ENCODE data around the gene H19. TPM values are rescaled to one million over a fixed set of nuclear protein-coding genes. Genes with fewer than 3 reads are reported as not detected.

H19 gene
- total and polyA plus RNA-seq, 2 donors (not counting 1 experiment from before 2014, with no cell fraction given): 1.8 to 8.9 TPM

DNA sequence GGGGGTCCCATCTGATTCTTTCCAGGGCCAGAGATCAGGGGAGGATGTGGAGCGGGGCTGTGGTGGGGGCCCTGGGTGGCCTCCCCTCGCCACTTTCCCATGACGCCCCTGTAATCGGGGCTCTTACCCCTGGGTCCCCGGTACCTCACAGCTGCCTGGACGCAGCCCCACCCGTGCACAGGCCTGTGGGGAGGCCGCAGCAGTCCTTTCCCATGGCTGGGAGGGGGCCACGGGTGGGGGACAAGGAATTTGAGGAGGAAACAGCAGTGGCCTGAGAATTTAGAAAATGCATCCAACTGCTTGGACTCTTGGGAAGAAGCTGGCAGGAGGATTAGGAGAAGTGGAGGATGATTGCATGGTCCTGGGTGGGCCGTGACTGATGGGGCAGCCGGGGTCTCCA is 18.0 kb downstream of the H19 start:
- H3K27ac ChIP-seq (ENCODE audit: insufficient read depth, low read length): no peak overlapping the region
- DNase-seq (ENCODE audit: low read depth in 2 of 2): no peak
- no peak overlapping the region for H2AFZ ChIP-seq (ENCODE audit: low read length)
- H3K9ac ChIP-seq (ENCODE audit: insufficient read depth, low read length): no peak overlapping the region
- H3K79me2 ChIP-seq (ENCODE audit: control insufficient read depth, insufficient read depth, low read length): no peaks in the 10 kb centered on the region
- no peaks in the 10 kb centered on the region for H4K20me1 ChIP-seq (ENCODE audit: control insufficient read depth, extremely low read depth, insufficient read depth, low read length)
- TF ChIP-seq, protein P1, sequence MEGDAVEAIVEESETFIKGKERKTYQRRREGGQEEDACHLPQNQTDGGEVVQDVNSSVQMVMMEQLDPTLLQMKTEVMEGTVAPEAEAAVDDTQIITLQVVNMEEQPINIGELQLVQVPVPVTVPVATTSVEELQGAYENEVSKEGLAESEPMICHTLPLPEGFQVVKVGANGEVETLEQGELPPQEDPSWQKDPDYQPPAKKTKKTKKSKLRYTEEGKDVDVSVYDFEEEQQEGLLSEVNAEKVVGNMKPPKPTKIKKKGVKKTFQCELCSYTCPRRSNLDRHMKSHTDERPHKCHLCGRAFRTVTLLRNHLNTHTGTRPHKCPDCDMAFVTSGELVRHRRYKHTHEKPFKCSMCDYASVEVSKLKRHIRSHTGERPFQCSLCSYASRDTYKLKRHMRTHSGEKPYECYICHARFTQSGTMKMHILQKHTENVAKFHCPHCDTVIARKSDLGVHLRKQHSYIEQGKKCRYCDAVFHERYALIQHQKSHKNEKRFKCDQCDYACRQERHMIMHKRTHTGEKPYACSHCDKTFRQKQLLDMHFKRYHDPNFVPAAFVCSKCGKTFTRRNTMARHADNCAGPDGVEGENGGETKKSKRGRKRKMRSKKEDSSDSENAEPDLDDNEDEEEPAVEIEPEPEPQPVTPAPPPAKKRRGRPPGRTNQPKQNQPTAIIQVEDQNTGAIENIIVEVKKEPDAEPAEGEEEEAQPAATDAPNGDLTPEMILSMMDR (conservative IDR thresholded peaks at IDR 0.05 in 1 of 2, IDR thresholded peaks at IDR 0.05 in 1 of 2; ENCODE audit: low read depth in 1 of 2, low read length in 2 of 2): no peak
- no peak for TF ChIP-seq EZH2 (IDR thresholded peaks at IDR 0.05; ENCODE audit: low read length, missing control alignments)
- H3K27me3 ChIP-seq (ENCODE audit: control insufficient read depth, insufficient read depth, low read length): no peaks in the 10 kb centered on the region
- no peaks in the 10 kb centered on the region for H3K4me1 ChIP-seq (ENCODE audit: control insufficient read depth, extremely low read depth, insufficient read depth, low read length)
- H3K36me3 ChIP-seq (ENCODE audit: control insufficient read depth, insufficient read depth, low read length): no peaks in the 10 kb centered on the region
- H3K9me3 ChIP-seq (ENCODE audit: control insufficient read depth, insufficient read depth, low read depth, low read length): no peaks in the 10 kb centered on the region
- no peak overlapping the region for H3K4me3 ChIP-seq (replicated peaks in 1 of 4; ENCODE audit: control extremely low read depth in 1 of 4, insufficient read depth in 1 of 4, low read depth in 3 of 4, low read length in 4 of 4)
- no peak overlapping the region for H3K4me2 ChIP-seq (ENCODE audit: extremely low read depth, insufficient read depth, low read length)

DNA sequence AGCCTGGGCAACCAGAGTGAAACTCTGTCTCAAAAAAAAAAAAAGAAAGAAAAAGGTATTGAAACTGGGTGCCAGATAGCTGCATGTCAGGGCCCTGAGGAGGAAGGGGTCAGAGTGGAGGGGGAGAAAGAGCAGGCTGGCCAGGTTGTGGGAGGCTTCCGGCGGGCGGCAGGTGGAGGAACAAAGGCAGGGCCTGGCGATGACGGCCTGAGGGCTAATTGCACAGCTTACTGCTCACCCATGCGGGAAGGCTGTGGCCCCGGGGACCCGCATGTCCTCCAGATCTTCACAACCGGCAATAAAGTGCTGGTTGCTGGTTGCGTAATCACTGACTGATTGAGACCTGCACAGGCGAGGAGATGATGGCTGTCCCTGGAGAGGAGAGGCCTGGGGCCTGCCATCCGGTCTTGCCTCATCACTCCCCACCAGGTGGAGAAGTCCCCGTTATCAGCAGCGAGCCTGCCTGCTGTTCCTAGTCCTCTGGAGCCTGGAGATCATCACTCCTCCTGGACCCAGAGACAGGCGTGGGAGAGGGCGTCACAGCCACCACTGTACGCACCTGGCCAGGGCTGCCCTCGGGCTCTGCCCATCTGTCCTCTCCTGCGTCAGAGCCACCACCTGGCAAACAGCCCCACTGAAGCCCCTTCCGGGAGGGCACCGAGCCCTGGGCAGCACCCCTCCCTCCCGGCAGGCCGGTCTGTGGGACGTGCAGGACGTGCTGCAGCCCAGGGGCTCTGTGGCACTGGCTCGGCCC is 18.7 kb downstream of the H19 start:
- Histone ChIP-seq H3K4me2 (ENCODE audit: extremely low read depth, insufficient read depth, low read length) (no peak overlapping the region), H3K9me3 (ENCODE audit: control insufficient read depth, insufficient read depth, low read depth, low read length) (no peaks in the 10 kb centered on the region), H2AFZ (ENCODE audit: low read length) (no peak overlapping the region), H3K4me1 (ENCODE audit: control insufficient read depth, extremely low read depth, insufficient read depth, low read length) (no peaks in the 10 kb centered on the region), H3K9ac (ENCODE audit: insufficient read depth, low read length) (no peak overlapping the region), H3K4me3 (replicated peaks in 1 of 4; ENCODE audit: control extremely low read depth in 1 of 4, insufficient read depth in 1 of 4, low read depth in 3 of 4, low read length in 4 of 4) (no peak overlapping the region), H3K36me3 (ENCODE audit: control insufficient read depth, insufficient read depth, low read length) (no peaks in the 10 kb centered on the region), H4K20me1 (ENCODE audit: control insufficient read depth, extremely low read depth, insufficient read depth, low read length) (no peaks in the 10 kb centered on the region), H3K79me2 (ENCODE audit: control insufficient read depth, insufficient read depth, low read length) (no peaks in the 10 kb centered on the region), H3K27me3 (ENCODE audit: control insufficient read depth, insufficient read depth, low read length) (no peaks in the 10 kb centered on the region), H3K27ac (ENCODE audit: insufficient read depth, low read length) (no peak overlapping the region)
- TF ChIP-seq EZH2 (IDR thresholded peaks at IDR 0.05; ENCODE audit: low read length, missing control alignments): no peak
- TF ChIP-seq, protein P1 (conservative IDR thresholded peaks at IDR 0.05 in 1 of 2, IDR thresholded peaks at IDR 0.05 in 1 of 2; ENCODE audit: low read depth in 1 of 2, low read length in 2 of 2): no peak
- DNase-seq (ENCODE audit: low read depth in 2 of 2): no peak

- Histone ChIP-seq H3K79me2 (ENCODE audit: control insufficient read depth, insufficient read depth, low read length) (no peaks in the 10 kb centered on the region), H3K36me3 (ENCODE audit: control insufficient read depth, insufficient read depth, low read length) (no peaks in the 10 kb centered on the region), H4K20me1 (ENCODE audit: control insufficient read depth, extremely low read depth, insufficient read depth, low read length) (no peaks in the 10 kb centered on the region), H3K9ac (ENCODE audit: insufficient read depth, low read length) (no peak overlapping the region), H3K4me2 (ENCODE audit: extremely low read depth, insufficient read depth, low read length) (no peak overlapping the region), H2AFZ (ENCODE audit: low read length) (no peak overlapping the region), H3K9me3 (ENCODE audit: control insufficient read depth, insufficient read depth, low read depth, low read length) (no peaks in the 10 kb centered on the region), H3K4me1 (ENCODE audit: control insufficient read depth, extremely low read depth, insufficient read depth, low read length) (no peaks in the 10 kb centered on the region), H3K4me3 (replicated peaks in 1 of 4; ENCODE audit: control extremely low read depth in 1 of 4, insufficient read depth in 1 of 4, low read depth in 3 of 4, low read length in 4 of 4) (no peak overlapping the region), H3K27ac (ENCODE audit: insufficient read depth, low read length) (no peak overlapping the region), H3K27me3 (ENCODE audit: control insufficient read depth, insufficient read depth, low read length) (no peaks in the 10 kb centered on the region)
- DNase-seq (ENCODE audit: low read depth in 2 of 2): no peak
- TF ChIP-seq EZH2 (IDR thresholded peaks at IDR 0.05; ENCODE audit: low read length, missing control alignments): no peak
- TF ChIP-seq, protein P1 (conservative IDR thresholded peaks at IDR 0.05 in 1 of 2, IDR thresholded peaks at IDR 0.05 in 1 of 2; ENCODE audit: low read depth in 1 of 2, low read length in 2 of 2): no peak
Measured at GRCh38 chr11:1975185-1975584, 22.5 kb downstream of the H19 start.
